RWPE2 (cell line): ENCODE results near the gene DHX29.
A peak's percentile ranks its signal among the peaks of the same experiment; 100 is the strongest.

ENCODE experiments used
- ATAC-seq: fragments of 200-7000 bp; cut with Tn5 transposase; 3 replicates; pipeline ENCODE4 v1.9.1; 2021; ENCODE audit warnings: low read depth
- DNase-seq: peaks from one replicate; pipeline ENCODE4 v3.0.0-alpha.2; 2020; ENCODE audit warnings: low spot score
- H3K27ac ChIP-seq: fragments of 450-650 bp; 2 replicates; pipeline ENCODE4 v1.5.1; 2017; ENCODE audit warnings: mild to moderate bottlenecking; ENCODE audit not compliant: poor library complexity, severe bottlenecking
- H3K27me3 ChIP-seq: fragments of 250-450 bp; sonication (Bioruptor Pico); 2 replicates; pipeline ENCODE4 v1.5.1; 2021; ENCODE audit warnings: mild to moderate bottlenecking, moderate library complexity; ENCODE audit not compliant: insufficient read depth, poor library complexity, severe bottlenecking
- H3K36me3 ChIP-seq: fragments of 250-450 bp; sonication (Bioruptor Pico); 2 replicates; pipeline ENCODE4 v1.5.1; 2020; ENCODE audit warnings: low read depth, mild to moderate bottlenecking, moderate library complexity
- H3K4me1 ChIP-seq: fragments of 250-450 bp; sonication (Bioruptor Pico); 2 replicates; pipeline ENCODE4 v1.5.1; 2021; ENCODE audit warnings: mild to moderate bottlenecking, moderate library complexity; ENCODE audit not compliant: insufficient read depth, poor library complexity, severe bottlenecking
- H3K4me3 ChIP-seq: fragments of 250-450 bp; sonication (Bioruptor Pico); 2 replicates; pipeline ENCODE4 v1.5.1; 2021; ENCODE audit warnings: mild to moderate bottlenecking, moderate library complexity; ENCODE audit not compliant: severe bottlenecking
- H3K9me3 ChIP-seq: fragments of 250-450 bp; sonication (Bioruptor Pico); 2 replicates; pipeline ENCODE4 v1.5.1; 2021; ENCODE audit warnings: mild to moderate bottlenecking, moderate library complexity; ENCODE audit not compliant: severe bottlenecking
- CTCF ChIP-seq: fragments of 450-650 bp; IDR thresholded peaks from one replicate; pipeline ENCODE4 v1.5.1; 2017; ENCODE audit warnings: mild to moderate bottlenecking, moderate library complexity; ENCODE audit not compliant: poor library complexity, severe bottlenecking

Gene DHX29

GRCh38 chr5:55219770-55220169 is 87.7 kb downstream of the DHX29 start:
- H3K4me1 ChIP-seq: peaks cover 15% of the 10 kb centered on the region
- no peaks in the 10 kb centered on the region for H3K36me3 ChIP-seq
- H3K9me3 ChIP-seq: no peaks in the 10 kb centered on the region
- no peak for TF ChIP-seq CTCF
- no peak overlapping the region for H3K27ac ChIP-seq
- H3K4me3 ChIP-seq: no peak overlapping the region
- no peaks in the 10 kb centered on the region for H3K27me3 ChIP-seq
- DNase-seq: no peak
- ATAC-seq: no peak

- H3K27ac ChIP-seq: no peak overlapping the region
- H3K36me3 ChIP-seq: no peaks in the 10 kb centered on the region
- no peak overlapping the region for H3K4me3 ChIP-seq
- peak; percentile 83 for DNase-seq
- ATAC-seq: peak; percentile 94
- TF ChIP-seq CTCF: peak; percentile 8
- H3K27me3 ChIP-seq: no peaks in the 10 kb centered on the region
- H3K9me3 ChIP-seq: no peaks in the 10 kb centered on the region
- peaks cover 15% of the 10 kb centered on the region for H3K4me1 ChIP-seq
These were observed 88.5 kb downstream of the DHX29 start for GRCh38 chr5:55218967-55219366.

- H3K27me3 ChIP-seq: no peaks in the 10 kb centered on the region
- H3K9me3 ChIP-seq: no peaks in the 10 kb centered on the region
- no peak for TF ChIP-seq CTCF
- no peak overlapping the region for H3K4me3 ChIP-seq
- H3K27ac ChIP-seq: no peak overlapping the region
- DNase-seq (no peak), ATAC-seq (no peak)
- no peaks in the 10 kb centered on the region for H3K4me1 ChIP-seq
- H3K36me3 ChIP-seq: no peaks in the 10 kb centered on the region
These were observed 96.2 kb downstream of the DHX29 start for GRCh38 chr5:55211184-55211874.
